GM19238 (cell line): ENCODE results near the gene TLE1.
"Not testable (repeated sequence)": the region's sequence is repeated elsewhere in the genome, so short reads cannot be mapped to it uniquely, and the experiment has no call there.

Source experiments
- DNase-seq: peaks from one replicate; pipeline ENCODE4 v3.0.0; 2011; ENCODE audit warnings: low spot score; ENCODE audit not compliant: insufficient read length

The TLE1 gene

DNA sequence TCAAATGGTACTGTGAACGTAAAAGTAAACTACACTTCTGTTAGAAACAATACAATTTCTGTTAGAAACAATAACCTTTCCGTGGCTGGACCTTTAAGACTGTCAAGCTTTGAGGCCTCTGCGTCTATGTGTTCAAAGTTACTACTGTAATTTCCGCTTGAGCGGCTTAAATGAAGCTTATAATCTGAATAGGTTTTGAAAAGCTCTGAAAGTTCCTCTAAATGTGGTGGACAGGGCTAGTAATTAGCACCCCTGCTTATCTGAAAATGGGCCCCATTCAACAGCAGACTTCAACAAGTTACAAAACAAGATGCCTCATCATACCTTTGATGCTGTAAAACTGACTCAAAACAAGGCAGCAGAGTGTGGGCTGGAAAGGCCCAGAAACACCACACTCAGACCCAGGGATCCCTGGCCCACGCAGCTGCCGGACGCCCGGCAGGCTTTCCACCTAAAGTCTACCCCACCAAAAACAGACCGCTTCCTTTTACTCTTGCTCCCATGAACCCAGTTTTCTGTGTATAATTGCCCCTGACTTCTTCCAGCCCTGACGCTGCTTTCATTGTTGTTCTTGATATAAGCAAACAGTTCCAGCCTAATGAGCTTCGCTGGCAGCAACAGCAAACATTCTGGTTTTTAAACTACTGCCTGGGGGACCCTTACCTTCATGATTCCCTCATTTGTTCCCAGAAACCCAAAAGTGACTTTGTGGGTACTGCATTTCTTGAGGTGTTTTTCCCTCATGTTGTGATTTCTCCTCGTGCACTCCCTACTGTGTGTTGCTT lies 66.7 kb downstream of the TLE1 start:
- DNase-seq, result no peak

DNA sequence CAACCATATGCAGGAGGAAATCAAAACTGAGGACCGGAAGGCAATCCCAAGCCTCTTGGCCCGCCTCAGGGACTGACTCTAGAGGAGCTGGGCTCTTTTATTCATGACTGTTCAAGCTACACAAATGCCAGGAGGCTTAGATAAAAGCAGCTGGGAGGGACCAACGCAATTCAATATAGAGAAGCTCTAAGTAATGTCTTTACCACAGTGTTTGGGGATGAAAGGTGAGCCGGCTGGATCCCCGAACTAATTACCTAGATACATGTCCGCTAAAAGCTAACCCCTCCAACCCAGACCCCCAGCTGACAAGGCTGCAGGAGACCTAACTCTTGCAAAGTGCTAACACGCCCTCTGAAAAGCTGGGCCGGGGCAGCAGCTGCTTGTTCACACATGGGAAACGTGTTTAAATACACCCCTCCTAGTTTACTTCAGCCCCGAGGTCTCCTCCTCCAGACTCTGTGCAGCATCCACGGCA lies 67.5 kb downstream of the TLE1 start:
- no peak for DNase-seq

DNA sequence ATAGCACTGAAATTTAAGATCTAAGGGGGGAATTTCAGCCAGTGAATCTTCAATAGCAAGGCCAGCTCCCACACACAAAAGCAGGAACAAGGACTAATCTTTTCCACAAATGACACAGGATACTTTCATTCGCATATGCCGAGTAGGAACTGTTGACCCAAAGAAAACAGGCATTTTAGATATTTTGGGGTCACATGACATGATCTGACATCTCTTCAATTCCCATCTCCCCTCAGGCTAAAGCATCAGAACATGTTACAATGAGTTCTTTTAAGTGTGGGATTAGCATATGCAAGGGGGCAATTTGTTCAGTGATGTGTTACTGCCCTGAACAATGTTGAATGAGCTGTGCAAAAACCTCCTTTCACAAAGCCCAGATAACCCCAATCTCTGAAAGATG lies 68.2 kb downstream of the TLE1 start:
- no peak for DNase-seq

- DNase-seq, result no peak
Observed at GRCh38 chr9:81620002-81620390, 69.4 kb downstream of the TLE1 start.

DNA sequence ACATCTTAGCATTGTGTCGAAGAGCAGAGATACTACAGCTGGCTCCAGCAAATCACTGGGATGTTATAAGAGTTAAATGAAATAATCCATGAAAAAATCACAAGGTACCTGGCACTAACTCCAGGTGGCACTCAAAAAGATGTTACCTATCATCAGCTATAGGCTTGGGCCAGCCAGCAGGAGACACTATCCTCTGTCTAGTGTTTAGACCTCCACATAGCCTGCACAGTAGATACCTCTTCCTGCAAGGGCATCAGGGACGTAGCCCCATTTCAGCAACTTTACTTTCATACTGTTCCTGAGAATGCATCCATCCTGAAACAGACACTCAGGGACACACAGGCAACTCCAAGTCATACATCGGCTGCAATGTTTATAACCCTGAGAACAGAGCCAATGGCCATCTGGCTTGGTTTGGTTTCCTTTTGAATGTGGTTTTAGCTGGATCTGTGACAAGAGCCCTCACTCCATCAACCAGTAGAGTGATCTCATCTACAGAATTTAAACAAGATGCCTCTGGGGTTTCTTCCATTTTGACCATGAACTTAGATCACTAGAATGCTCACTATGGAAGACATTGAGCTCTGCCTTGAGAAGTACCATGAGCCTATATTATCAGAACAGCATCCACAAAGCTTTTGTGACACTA lies 69.9 kb downstream of the TLE1 start:
- no peak for DNase-seq

DNA sequence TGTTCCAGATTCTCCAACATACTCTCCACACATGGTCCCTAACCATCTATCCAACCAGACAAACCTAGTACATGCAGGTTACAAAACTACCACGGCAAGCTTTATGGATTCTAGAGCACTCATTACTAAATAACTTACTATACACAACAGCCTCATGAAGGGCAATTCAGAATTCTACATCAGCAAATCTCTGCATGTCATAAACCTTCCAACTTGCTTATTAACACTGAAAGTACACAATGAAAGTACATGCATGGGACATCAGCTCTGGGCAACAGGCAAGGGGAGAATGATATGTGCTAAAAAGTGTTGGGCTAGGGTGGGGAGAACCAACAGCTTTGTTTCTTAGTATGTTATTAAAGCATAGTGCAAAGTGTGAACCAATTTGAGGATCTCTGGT lies 70.4 kb downstream of the TLE1 start:
- DNase-seq, result no peak

DNA sequence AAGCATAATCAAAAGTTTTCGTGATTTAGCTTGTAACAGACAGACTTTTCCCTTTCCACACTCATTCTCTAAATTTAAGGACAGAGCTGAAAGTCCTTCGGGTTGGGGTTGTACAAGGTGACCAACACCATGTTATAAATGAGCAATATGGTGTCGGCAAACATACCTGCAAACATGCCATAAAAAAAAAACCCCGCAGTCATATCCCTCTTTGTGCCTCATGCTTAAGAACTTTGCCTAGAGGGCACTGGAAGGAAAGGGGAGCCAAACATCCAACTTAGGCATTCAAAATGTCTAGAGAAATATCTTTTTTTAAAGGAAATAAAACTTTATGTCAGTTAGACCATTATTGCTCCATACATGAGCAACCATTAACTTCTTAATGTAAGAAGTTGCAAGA lies 73.2 kb downstream of the TLE1 start:
- DNase-seq, result no peak

DNA sequence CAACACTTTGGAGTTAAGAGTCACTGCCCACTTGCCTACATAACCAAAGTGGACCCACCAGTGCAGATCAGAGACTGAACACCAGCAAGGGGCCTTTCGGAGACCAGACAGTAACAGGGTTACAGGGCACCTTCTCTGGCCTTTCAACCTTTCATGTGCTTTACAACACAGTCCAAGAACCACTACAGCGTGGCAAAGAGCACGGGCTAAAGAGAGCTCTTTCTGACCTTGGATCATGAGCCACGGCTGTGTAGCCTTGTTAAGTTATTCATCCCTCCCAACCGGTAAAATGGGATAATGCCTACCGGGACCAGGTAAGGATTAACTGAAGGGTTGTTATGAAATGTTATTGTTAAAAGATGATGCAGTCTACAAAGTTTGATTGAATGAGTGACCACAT lies 75.0 kb downstream of the TLE1 start:
- DNase-seq, result no peak

- no peak for DNase-seq
Observed at GRCh38 chr9:81613002-81613812, 76.1 kb downstream of the TLE1 start.

DNA sequence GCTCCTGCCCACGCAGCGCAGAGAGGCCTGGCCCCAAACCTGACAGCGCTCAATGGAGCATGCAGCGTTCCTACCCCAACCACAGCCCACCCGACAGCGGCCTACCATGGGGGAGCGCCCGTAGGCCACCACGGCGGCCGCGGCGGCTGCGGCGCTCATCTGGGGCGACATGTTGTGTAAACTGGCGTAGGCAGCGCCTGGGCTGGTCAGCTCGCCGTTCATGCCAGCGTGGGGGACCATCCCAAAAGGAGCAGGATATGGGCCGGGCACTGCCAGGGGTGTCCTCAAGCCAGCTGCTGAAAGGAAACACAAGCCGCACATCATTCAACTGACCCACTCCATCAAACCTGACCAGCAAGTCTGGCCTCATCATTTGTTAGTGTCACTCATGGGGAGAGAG lies 77.7 kb downstream of the TLE1 start:
- no peak for DNase-seq

DNA sequence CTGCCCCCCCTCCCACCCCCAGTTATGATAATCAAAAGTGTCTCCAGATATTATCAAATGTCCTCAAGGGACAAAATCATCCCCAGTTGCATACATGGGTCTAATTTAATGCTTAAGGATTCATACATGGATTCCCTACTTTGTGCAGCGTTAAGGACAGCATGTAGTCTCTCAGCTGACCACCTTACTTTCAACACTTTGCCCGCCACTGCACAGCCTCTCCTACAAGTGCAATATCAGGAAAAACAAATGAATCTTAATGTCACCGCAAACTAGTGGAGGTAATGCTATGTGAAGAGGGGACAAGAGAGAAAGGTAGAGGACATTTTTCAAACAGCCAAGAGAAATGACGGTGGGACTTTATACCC lies 78.6 kb downstream of the TLE1 start:
- no peak for DNase-seq

DNA sequence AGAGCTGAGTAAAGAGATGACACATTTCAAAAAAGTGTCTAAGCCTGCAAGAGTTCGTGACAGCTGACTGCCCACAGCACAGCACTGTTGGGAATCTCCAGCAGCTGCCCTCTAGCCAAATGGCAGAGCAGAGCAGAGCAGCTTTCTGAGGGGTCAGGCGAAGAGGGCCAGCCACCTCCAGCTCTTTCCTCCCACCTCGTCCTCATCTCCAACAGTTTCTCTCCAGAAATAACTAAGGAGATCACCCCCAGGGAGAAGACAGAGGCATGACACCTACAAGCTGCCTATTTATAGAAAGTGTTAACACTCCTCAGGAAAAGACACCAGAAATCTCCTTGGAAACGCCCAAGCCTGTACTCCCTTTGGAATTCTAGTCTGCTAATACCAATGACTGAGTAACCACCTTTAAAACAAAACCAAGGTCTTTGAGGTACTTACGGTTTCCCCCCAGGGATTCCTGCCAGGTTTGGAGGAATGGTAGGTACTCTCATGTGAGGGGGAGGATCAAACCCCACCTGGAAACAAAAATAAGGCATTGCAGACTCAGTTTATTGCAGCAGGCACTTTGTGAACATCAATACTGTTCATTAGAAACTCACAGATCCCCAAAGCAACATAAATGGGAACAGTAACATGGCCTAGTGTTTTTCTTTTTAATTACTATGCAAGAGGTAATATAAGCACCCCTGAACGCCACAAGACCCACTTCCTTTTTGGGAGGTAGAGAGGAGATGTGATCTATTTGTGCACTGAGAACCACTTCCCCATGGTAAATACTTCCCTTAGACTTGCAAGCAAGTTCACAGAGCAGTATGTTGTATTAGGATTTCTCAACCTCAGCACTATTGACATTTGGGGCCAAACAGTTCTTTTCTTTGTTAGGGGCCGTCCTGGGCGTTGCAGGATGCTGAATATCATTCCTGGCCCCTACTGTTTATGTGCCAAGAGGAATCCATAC lies 79.3 kb downstream of the TLE1 start:
- no peak for DNase-seq

DNA sequence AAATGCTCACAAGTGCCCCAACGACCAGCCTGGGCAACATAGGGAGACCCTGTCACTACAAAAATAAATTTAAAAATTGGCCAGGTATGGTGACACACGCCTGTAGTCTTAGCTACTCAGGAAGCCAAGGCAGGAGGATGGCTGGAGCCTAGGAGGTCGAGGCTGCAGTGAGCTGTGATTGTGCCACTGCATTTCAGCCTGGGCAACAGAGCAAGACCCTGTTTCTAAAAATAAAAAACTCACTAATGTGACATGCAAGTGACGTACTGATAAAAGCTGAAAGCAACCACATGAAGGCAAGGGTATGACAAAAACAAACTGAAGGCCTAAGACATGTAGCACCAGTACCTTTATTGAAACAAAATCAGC lies 81.1 kb downstream of the TLE1 start:
- DNase-seq, result no peak

DNA sequence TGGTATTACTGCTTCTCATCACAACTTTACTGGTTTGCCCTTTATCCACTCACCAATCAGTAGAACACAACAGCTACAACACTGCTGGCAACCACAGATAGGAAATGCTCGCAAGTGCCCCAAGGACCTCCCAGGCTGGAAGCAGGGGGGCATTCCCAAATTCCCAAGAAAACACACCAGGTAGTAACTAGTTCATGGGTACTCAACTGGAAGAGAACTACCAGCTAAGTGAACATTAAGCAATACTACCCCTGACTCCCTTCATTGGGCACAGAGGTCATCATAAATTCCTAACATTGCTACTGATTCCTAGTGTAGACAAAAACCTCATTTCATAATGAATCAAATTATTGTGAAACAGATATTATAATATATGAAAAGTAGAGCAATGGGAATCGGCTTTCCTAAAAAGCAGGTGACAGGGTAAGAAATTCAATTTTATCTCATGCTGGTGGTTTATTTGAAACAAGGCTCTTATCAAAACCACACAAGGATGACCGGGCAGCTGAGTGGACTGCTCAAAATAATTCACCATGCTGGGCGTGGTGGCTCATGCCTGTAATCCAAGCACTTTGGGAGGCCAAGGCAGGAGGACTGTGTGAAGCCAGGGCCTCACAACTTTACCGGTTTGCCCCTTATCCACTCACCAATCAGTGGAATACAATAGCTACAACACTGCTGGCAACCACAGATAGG lies 81.6 kb downstream of the TLE1 start:
- no peak for DNase-seq

GRCh38 chr9:81606261-81606660 lies 83.1 kb downstream of the TLE1 start:
- not testable (repeated sequence) for DNase-seq

DNA sequence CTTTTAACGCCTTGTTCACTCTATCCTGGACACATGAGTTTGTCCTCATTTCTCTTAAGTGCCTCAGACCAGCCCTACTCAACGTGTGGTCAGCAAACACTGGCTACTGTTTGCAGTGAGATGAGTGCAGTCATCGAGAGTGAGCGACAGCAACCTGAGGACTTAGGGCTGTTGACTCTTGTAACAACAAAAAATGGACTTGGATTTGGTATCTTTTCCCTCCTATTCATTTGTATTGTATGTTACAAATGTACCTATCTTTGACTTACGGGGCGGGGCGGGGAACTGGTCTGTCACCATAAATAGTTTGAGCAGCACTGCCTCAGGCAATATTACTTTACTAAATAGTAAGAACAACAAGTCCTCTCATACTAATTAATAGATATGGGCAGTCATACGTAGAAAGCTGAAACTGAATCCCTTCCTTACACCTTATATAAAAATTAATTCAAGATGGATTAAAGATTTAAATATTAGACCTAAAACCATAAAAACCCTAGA lies 84.1 kb downstream of the TLE1 start:
- no peak for DNase-seq

DNA sequence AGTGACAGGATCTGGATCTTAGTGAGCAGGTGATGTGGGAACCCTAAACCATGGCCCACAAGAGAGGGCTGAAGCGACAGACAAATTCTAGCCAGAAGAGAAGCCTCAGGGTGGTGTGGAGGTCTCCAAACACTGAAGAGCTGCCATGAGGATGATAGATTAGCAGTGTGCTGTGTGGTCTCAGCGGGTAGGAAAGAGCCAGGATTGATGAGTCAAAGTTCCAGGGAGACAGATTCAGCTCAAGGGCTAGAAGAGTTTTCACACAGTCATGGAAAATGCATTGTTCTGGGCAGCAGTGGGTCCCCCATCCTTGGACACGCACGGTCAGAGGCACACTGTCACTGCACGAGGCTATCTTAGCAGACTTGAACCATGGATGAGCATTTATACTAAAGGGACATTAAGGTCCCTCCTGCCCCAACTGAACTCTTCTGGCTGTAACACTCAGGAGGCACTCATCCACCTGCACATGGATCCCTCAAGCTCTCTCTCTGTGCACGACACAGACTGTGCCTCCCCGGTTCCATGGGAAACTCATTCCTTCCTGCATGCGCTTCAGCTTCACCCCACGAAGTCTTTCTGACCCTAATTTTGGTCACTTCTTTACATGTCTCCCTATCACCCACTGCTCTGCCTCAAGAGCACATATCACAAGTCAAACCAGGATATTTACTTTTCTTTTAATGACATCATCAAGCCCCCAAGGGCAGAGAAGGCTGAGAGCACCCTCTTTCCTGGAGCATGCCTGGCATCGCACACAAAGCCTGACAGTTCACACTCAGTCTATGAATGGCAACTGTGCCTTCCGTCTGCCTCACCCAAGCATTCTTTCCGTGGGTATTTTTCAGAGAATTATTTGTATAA lies 84.8 kb downstream of the TLE1 start:
- no peak for DNase-seq

- DNase-seq, result no peak
Observed at GRCh38 chr9:81602887-81603680, 86.3 kb downstream of the TLE1 start.
